SIG-M5 (cell line): Measurements from ENCODE around the gene CAMK2N2.

Experiments used
- DNase-seq: peaks from one replicate; lab custom pipeline; 2025; lab: John Stamatoyannopoulos, UW

The CAMK2N2 gene

DNA sequence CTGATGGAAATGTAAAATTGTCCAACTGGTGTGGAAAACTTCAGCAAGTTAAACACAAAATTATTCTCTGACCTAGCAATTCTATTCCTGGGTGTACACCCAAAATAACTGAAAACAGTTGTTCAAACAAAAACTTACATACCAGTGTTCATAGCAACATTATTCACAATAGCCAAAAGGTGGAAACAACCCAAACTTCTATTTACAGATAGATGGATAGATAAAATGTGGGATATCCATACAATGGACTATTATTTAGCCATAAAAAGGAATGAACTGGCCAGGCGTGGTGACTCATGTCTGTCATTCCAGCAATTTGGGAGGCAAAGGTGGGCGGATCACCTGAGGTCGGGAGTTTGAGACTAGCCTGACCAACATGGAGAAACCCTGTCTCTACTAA is 38.8 kb downstream of the CAMK2N2 start:
- no peak for DNase-seq

DNA sequence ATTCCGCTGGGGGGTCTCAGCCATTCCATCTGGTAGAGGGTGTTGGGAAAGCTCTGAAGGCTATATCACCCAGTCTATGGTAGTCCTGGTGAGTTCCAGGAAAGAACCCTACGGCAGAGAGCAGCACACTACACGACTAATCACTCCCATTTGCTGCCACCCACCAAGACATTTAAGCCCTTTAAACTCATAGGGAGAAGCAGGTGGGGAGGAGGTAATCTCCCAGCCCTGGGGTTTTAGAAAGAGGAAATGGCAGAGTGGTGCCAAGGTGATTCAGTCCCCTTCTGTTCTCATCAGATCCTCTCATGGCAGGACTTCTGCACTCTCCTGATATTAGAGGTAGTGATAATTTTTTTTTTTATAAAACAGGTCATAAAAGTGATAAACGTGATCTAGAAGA is 42.5 kb downstream of the CAMK2N2 start:
- no peak for DNase-seq

DNA sequence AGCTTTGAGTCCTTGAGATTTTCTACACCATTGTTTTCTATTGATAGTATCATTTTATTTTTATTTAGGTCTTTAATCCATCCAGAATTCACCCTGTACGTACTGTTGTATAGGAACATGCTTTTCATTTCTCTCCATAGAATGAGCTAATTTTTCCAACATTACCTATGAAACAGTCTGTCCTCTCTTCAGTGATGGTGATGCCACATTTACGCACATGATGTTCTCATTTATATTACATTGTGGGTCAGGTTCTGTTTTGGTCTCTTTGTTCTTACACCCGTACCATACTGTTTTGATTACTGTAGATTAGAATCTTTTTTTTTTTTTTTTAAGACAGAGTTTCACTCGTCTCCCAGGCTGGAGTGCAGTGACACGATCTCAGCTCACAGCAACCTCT is 49.6 kb downstream of the CAMK2N2 start:
- DNase-seq: no peak

DNA sequence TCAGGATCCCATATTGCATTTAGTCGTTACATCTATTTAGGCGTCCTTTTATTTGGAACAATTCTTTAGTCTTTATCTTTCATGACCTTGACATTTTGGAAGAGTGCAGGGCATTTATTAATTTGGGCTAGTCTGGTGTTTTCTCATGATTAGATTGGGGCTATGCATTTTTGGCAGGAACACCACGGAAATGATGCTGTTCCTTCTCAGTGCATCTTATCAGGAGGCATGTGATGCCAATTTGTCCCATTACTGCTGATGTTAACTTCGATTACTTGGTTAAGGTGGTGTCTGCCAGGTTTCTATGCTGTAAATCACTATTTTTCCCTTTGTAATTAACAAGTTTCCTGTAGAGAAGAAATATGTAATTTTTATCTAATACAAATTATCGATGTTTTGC is 50.1 kb downstream of the CAMK2N2 start:
- no peak for DNase-seq
